ENCODE measurements around the gene CTRB1. TPM values are rescaled to one million over a fixed set of nuclear protein-coding genes. Genes with fewer than 3 reads are reported as not detected.
"Not testable (repeated sequence)": the region's sequence is repeated elsewhere in the genome, so short reads cannot be mapped to it uniquely, and the experiment has no call there.

The CTRB1 gene
- total RNA-seq, 1 donor from 2014 or later = not detected

GRCh38 chr16:75262104-75262799 lies 43.5 kb downstream of the CTRB1 start:
- intact Hi-C loops (cut with DNase I) = no loop called here
- no peak for ATAC-seq
- DNase-seq (ENCODE audit: missing footprints) = no peak

- no peak for DNase-seq (ENCODE audit: missing footprints)
These were observed 44.0 kb downstream of the CTRB1 start for GRCh38 chr16:75262800-75263127.

DNA sequence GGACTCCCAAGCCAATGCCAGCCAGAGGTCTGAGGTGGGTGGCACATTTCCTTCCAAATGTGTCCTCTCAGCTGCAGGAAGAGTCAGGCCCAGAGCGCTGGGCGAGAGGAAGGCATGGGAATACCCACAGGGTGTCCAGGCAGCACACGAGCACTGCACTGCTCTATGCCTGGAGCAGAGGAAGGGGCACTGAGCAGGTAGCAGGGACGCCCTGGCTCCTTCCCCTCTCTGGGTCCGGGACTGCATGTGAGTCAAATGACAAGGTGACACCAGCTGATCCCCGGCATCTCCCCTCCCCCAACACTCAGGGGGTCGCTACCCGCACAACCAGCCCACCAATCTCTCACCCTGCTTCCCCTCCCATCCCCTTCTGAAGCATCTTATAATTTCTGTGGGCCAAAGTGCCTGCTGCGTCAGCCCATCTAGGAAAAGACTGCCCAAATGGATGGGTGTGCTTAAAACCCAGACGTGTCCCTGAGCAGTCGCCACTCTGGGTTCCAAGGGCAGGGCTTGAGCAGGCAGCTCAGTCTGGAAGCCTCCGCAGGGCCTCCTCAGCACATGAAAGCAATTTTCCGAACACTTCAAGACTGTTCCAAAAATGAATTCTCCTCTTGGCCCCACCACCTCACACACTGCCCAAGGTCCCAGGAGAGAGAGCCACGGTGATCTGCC lies 44.6 kb downstream of the CTRB1 start:
- DNase-seq (ENCODE audit: missing footprints) (no peak), ATAC-seq (no peak)
- intact Hi-C loops (cut with DNase I) = no loop called here

More at GRCh38 chr16:75262800-75263127, 44.0 kb downstream of the CTRB1 start:
- ATAC-seq = no peak
- intact Hi-C loops (cut with DNase I) = no loop called here

- DNase-seq (ENCODE audit: missing footprints) (no peak), ATAC-seq (peak; percentile 23)
- intact Hi-C loops (cut with DNase I) = loop anchor here (2.0 kb wide), 2 partner anchors 13 to 25 kb away; partner anchors contain the start of gene BCAR1
These were observed 45.2 kb downstream of the CTRB1 start for GRCh38 chr16:75263963-75264445.

GRCh38 chr16:75264457-75264998 lies 45.7 kb downstream of the CTRB1 start:
- ATAC-seq (no peak), DNase-seq (ENCODE audit: missing footprints) (no peak)
- intact Hi-C loops (cut with DNase I) = loop anchor here (2.0 kb wide), 2 partner anchors 14 to 26 kb away; partner anchors contain the start of gene BCAR1

DNA sequence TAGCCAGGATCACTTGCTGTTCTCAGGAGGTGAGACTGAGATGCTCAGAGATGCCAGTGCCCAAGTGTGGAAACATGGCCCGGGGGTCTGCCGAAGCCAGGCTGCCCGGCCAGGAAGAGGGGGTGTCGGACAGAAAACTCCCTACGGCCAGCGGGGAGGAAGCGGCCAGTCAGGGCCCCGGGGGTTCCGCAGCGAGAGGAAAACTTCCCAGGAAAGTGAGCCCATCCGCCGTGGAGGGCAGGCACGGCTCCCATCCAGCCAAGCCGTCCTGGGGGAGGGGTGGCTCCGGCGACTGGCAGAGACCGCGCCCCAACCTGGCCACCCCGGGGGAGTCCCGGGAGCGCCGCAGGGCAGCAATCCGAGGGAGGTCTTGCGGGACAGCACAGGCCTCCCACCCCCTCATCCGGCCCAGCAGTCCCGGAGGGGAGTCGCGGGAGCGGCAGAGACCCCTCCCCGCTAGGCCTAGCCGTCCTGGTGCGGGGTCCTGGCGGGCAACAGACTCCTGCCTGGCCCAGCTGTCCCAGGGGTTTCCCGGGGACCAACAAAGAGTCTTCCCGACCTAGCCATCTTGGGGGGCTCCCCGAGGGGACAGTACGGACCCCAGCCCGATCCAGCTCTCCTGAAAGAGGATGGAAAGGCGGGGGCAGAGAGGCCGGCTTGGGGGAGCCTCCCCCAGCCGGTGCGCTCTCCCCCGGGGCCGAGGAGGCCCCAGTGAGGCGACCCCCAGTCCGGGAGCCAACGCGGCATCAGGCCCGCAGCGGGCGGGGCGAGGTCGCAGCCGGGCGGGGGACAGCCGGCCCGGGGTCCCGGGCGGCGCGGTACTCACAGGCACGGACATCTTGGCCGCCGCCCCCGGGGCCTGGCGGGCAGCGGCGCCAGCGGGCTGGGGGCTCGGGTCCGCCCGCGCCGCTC lies 46.5 kb downstream of the CTRB1 start:
- ATAC-seq (no peak), DNase-seq (ENCODE audit: missing footprints) (no peak)
- intact Hi-C loops (cut with DNase I) = loop anchor here (2.0 to 5.0 kb wide), 3 partner anchors 14 to 42 kb away; partner anchors contain the start of gene BCAR1

DNA sequence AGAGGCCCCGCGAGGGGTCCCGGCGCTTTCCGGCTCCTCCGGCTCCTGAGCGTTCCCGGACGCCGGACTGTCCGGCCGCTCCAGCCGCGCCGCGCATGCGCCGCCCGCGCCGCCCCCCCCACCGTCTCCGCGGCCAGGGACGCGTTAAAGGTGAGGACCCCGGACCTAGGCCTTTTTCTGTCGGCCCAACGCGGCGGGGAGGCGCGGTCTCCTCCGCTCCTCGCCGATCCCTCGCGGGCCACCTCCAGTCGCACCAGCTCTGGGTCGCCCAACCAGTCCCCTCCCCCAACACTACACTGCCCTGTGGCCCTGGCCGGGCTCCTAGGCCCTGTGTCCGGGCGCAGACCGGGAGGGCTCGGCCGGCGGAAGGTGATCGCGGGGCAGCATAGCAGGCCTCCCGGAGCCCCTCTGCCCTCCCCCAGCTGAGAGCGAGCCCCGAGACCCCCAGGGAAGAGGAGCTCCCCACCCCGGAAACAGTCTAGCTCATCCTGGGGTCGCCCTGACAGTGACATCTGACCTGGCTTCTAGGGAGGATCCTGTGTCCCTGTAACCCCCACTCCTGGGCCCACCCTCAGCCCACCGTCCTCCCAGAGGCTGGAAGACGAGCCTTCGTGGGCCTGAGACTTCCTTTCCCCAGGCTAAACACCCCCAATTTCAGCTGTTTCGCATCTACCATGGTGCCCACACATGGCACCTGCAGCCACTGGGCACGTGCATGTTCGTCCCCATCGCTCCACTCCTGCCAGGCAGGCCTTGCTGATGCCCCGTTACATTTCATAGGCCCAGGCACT lies 47.3 kb downstream of the CTRB1 start:
- DNase-seq (ENCODE audit: missing footprints) = no peak
- ATAC-seq = peak; percentile 47
- intact Hi-C loops (cut with DNase I) = loop anchor here (2.0 to 5.0 kb wide), 3 partner anchors 15 to 41 kb away; partner anchors contain the start of gene BCAR1

DNA sequence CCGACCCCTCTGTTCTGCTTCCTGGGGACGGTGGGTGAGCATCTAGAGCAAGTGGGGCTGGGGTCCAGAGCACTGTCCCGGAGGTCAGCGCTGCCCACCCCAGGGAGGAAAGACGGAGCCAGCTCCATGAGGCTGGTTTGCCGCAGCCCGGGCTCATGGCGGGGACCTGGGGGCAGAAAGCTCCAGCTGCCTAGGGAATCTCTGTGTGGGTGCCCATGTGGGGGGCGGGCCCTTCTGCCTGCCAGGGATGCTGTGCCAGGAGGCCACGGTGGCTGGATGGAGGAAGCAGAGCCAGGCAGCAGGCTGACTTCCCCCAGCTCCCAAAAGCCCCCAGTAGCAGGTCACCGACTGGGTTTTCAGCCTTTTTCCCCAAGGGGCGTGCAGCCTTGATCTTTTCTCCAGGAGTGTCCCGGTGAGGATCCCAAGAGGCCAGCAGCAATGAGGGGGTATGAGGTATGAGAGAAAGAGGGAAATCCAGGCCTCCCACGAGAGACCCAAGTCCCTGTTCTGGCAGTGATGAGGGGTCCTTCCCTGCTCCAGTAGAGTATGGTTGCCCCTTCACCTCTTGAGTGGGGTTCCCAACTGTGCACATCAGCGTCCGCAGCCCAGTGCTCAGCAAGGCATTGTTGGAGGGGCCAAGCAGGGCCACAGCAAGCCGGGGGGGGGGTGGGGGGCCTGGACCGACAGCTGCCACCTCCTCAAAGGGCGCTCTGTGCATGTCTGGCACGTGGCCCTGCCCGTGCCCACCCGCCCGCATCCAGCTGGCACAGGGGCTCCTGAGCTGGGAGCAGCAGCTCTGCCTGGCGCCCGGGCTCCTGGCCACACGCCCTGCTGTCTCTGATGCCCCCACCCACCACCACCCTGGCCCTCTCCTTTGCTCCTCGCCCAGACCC lies 48.2 kb downstream of the CTRB1 start:
- DNase-seq (ENCODE audit: missing footprints) (no peak), ATAC-seq (no peak)
- intact Hi-C loops (cut with DNase I) = loop anchor here (5.0 kb wide), 1 partner anchor 40 kb away; no protein-coding TSS in a partner anchor

DNA sequence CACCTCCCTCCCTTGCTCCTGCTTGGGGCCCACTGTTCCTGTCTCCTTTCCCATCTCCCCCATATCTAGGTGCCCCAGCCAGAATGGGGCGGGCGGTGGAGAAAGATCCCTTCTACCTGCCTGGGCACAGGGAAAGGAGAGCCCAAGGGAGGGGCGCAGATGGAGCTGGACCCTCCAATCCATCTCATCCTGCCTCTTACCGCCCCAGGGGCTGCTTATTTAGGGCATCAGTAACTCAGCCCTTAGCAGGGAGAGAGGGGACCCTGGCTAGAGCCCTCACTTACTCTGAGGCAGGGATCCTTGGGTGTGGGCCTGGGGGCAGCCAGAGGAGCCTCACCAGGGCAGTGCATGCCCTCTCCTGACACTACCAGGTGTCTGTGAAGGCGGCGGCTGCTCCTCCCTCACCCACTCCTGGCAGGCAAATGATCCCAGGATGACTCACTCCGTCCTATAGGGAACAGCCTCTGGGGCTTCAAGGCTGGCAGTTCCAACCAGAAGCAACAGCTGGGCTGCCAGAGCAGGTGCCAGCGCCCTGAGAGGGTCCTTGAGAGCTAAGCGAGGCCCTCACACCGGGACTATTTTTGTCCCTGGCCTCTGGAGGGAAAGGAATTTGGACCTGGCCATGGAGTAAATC lies 49.0 kb downstream of the CTRB1 start:
- intact Hi-C loops (cut with DNase I) = loop anchor here (5.0 kb wide), 1 partner anchor 40 kb away; no protein-coding TSS in a partner anchor
- DNase-seq (ENCODE audit: missing footprints) (no peak), ATAC-seq (peak; percentile 85)

DNA sequence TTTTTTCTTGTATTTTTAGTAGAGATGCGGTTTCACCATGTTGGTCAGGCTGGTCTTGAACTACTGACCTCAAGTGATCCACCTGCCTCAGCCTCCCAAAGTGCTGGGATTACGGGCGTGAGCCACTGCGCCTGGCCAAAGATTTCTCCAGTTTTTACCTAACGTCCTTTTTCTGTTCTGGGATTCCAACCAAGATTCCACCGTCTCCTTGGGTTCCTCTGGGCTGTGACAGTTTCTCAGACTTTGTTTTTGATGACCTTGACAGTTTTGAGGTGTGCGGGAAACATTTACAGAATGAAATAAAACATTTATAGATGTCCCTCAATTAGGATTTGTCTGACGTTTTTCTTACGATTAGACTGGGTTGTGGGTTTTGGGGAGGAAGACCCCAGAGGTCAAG lies 50.6 kb downstream of the CTRB1 start:
- DNase-seq (ENCODE audit: missing footprints); ATAC-seq: not testable (repeated sequence)
- intact Hi-C loops (cut with DNase I) = loop anchor here (5.0 kb wide), 1 partner anchor 38 kb away; no protein-coding TSS in a partner anchor

- DNase-seq (ENCODE audit: missing footprints) (no peak), ATAC-seq (no peak)
- intact Hi-C loops (cut with DNase I) = no loop called here
These were observed 52.8 kb downstream of the CTRB1 start for GRCh38 chr16:75271441-75272096.

GRCh38 chr16:75272097-75272551 lies 53.3 kb downstream of the CTRB1 start:
- intact Hi-C loops (cut with DNase I) = no loop called here
- no peak for ATAC-seq
- no peak for DNase-seq (ENCODE audit: missing footprints)

DNA sequence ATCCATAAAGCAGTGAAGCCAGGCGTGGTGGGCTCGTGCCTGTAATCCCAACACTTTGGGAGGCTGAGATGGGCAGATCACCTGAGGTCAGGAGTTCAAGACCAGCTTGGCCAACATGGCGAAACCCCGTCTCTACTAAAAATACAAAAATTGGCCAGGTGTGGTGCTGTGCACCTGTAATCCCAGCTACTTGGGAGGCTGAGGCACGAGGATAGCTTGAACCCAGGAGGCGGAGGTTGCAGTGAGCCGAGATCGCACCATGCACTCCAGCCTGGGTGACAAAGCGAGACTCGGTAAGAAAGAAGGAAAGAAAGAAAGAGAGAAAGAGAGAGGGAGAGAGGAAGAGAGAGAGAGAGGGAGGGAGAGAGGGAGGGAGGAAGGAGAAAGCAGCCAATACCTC lies 53.8 kb downstream of the CTRB1 start:
- intact Hi-C loops (cut with DNase I); ATAC-seq; DNase-seq (ENCODE audit: missing footprints): not testable (repeated sequence)

DNA sequence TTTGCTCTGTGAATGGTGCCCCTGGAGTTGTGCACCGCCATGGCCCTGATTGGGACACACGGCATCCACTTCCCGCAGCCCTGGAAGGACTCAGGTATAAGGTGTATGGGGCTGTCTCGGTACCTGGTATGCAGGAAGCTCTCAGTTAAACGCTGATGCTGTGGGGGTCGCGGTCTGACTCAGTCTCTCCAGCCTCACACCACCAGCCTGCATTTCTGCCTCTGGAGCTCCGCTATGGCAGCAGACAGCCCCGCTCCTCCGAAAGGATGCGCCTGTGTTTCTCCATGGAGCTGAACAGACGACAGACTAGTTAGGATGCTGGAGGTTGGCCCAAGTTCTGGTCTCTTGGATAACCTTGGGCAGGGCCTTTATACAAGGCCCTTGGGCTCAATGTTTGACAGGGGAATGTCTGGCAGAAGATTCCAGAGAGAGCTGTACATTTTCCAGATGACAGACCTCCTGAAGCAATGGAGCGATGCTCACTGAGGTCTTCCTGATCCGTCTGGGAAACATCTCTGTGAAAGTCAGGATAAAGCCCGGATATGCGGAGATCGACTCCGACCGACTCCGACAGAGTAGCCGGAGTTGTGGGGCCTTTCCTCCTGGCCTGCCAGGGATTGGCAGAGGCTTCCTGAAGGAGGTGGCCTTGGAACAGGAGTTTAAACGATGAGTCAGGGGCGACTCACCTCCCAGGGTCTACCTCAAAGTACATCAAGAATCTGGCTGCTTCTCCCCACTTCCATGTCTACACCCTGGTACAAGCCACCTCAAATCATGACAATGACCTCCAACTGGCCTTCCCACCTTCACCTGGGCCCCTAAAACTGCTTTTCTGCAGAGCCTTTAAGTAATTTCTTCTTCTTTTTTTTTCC lies 54.5 kb downstream of the CTRB1 start:
- no peak for ATAC-seq
- intact Hi-C loops (cut with DNase I) = no loop called here
- DNase-seq (ENCODE audit: missing footprints) = no peak
